ENCODE measurements around the gene COL5A1. TPM values are rescaled to one million over a fixed set of nuclear protein-coding genes. Genes with fewer than 3 reads are reported as not detected.

The COL5A1 gene
- total and polyA plus RNA-seq, 2 experiments from 2014 or later: 211 to 812 TPM

- peaks cover 41% of the 10 kb centered on the region for H3F3A ChIP-seq (ENCODE audit: insufficient read depth)
- TF ChIP-seq EZH2 (IDR thresholded peaks at IDR 0.05; ENCODE audit: insufficient read depth, poor library complexity, severe bottlenecking) (no peak), EZH2phosphoT487 (IDR thresholded peaks at IDR 0.05; ENCODE audit: insufficient read depth, low read depth) (no peak)
- no peaks in the 10 kb centered on the region for H3K9me3 ChIP-seq (ENCODE audit: low read depth)
- H2AFZ ChIP-seq: no peak overlapping the region
- no peak overlapping the region for H3K4me2 ChIP-seq (ENCODE audit: unreplicated experiment)
- H3K79me2 ChIP-seq (ENCODE audit: insufficient read depth): peaks cover 28% of the 10 kb centered on the region; the same call in 1 of the 2 replicates
- peaks cover 66% of the 10 kb centered on the region for H3K36me3 ChIP-seq (ENCODE audit: low read depth)
- no peaks in the 10 kb centered on the region for H3K27me3 ChIP-seq (replicated peaks; ENCODE audit: insufficient read depth)
- in situ Hi-C loops (cut with MboI): no loop called here
- no peaks in the 10 kb centered on the region for H3K9me2 ChIP-seq (ENCODE audit: insufficient read depth)
- H3K4me3 ChIP-seq: no peak overlapping the region
- H4K20me1 ChIP-seq (ENCODE audit: insufficient read depth): no peaks in the 10 kb centered on the region
- WGBS, 2 experiments (ENCODE audit: low coverage in 1 of 2, low lambda C conversion rate in 2 of 2, missing lambda C conversion rate in 2 of 2): 78 to 80% methylated on average over 9 of the region's 9 CpGs
- DNase-seq: no peak
- no peak overlapping the region for H3K9ac ChIP-seq
- H3K27ac ChIP-seq: no peak overlapping the region
- H3K4me1 ChIP-seq (ENCODE audit: insufficient read depth): no peaks in the 10 kb centered on the region
These were observed 149.4 kb downstream of the COL5A1 start for GRCh38 chr9:134791009-134791408.

- no peak overlapping the region for H3K4me3 ChIP-seq
- WGBS, 2 experiments (ENCODE audit: low coverage in 1 of 2, low lambda C conversion rate in 2 of 2, missing lambda C conversion rate in 2 of 2): 85 to 88% methylated on average over 13 to 21 of the region's 21 CpGs
- H3K4me2 ChIP-seq (ENCODE audit: unreplicated experiment): no peak overlapping the region
- peaks cover 26% of the 10 kb centered on the region for H3F3A ChIP-seq (ENCODE audit: insufficient read depth)
- in situ Hi-C loops (cut with MboI): no loop called here
- H3K27me3 ChIP-seq (replicated peaks; ENCODE audit: insufficient read depth): no peaks in the 10 kb centered on the region
- H4K20me1 ChIP-seq (ENCODE audit: insufficient read depth): no peaks in the 10 kb centered on the region
- H2AFZ ChIP-seq: no peak overlapping the region
- DNase-seq: no peak
- no peaks in the 10 kb centered on the region for H3K9me3 ChIP-seq (ENCODE audit: low read depth)
- no peak overlapping the region for H3K27ac ChIP-seq
- peaks cover 27% of the 10 kb centered on the region; the same call in 1 of the 2 replicates for H3K79me2 ChIP-seq (ENCODE audit: insufficient read depth)
- H3K9me2 ChIP-seq (ENCODE audit: insufficient read depth): no peaks in the 10 kb centered on the region
- TF ChIP-seq EZH2 (IDR thresholded peaks at IDR 0.05; ENCODE audit: insufficient read depth, poor library complexity, severe bottlenecking): no peak
- no peak for TF ChIP-seq EZH2phosphoT487 (IDR thresholded peaks at IDR 0.05; ENCODE audit: insufficient read depth, low read depth)
- H3K9ac ChIP-seq: no peak overlapping the region
- H3K36me3 ChIP-seq (ENCODE audit: low read depth): peaks cover 60% of the 10 kb centered on the region
- no peaks in the 10 kb centered on the region for H3K4me1 ChIP-seq (ENCODE audit: insufficient read depth)
These were observed 151.0 kb downstream of the COL5A1 start for GRCh38 chr9:134792627-134793026.

- no peaks in the 10 kb centered on the region for H3K9me2 ChIP-seq (ENCODE audit: insufficient read depth)
- H4K20me1 ChIP-seq (ENCODE audit: insufficient read depth): no peaks in the 10 kb centered on the region
- TF ChIP-seq EZH2 (IDR thresholded peaks at IDR 0.05; ENCODE audit: insufficient read depth, poor library complexity, severe bottlenecking): no peak
- TF ChIP-seq EZH2phosphoT487 (IDR thresholded peaks at IDR 0.05; ENCODE audit: insufficient read depth, low read depth): no peak
- H3K27ac ChIP-seq: no peak overlapping the region
- H3K27me3 ChIP-seq (replicated peaks; ENCODE audit: insufficient read depth): no peaks in the 10 kb centered on the region
- 85 to 88% methylated on average over 23 of the region's 23 CpGs for WGBS, 2 experiments (ENCODE audit: low coverage in 1 of 2, low lambda C conversion rate in 2 of 2, missing lambda C conversion rate in 2 of 2)
- H3F3A ChIP-seq (ENCODE audit: insufficient read depth): peaks cover 18% of the 10 kb centered on the region
- in situ Hi-C loops (cut with MboI): no loop called here
- H3K4me2 ChIP-seq (ENCODE audit: unreplicated experiment): no peak overlapping the region
- H3K4me1 ChIP-seq (ENCODE audit: insufficient read depth): no peaks in the 10 kb centered on the region
- H3K36me3 ChIP-seq (ENCODE audit: low read depth): peaks cover 56% of the 10 kb centered on the region
- H3K79me2 ChIP-seq (ENCODE audit: insufficient read depth): peaks cover 21% of the 10 kb centered on the region; the same call in 1 of the 2 replicates
- DNase-seq: no peak
- no peak overlapping the region for H3K4me3 ChIP-seq
- H3K9ac ChIP-seq: no peak overlapping the region
- no peak overlapping the region for H2AFZ ChIP-seq
- H3K9me3 ChIP-seq (ENCODE audit: low read depth): no peaks in the 10 kb centered on the region
These were observed 151.9 kb downstream of the COL5A1 start for GRCh38 chr9:134793288-134794188.

GRCh38 chr9:134794663-134795370 is 153.2 kb downstream of the COL5A1 start:
- no peaks in the 10 kb centered on the region for H3K27me3 ChIP-seq (replicated peaks; ENCODE audit: insufficient read depth)
- H3F3A ChIP-seq (ENCODE audit: insufficient read depth): peaks cover 14% of the 10 kb centered on the region
- H3K9me2 ChIP-seq (ENCODE audit: insufficient read depth): no peaks in the 10 kb centered on the region
- H3K9me3 ChIP-seq (ENCODE audit: low read depth): no peaks in the 10 kb centered on the region
- H3K36me3 ChIP-seq (ENCODE audit: low read depth): peaks cover 68% of the 10 kb centered on the region
- no peaks in the 10 kb centered on the region for H3K4me1 ChIP-seq (ENCODE audit: insufficient read depth)
- 84 to 85% methylated on average over 20 of the region's 20 CpGs for WGBS, 2 experiments (ENCODE audit: low coverage in 1 of 2, low lambda C conversion rate in 2 of 2, missing lambda C conversion rate in 2 of 2)
- no peak overlapping the region for H3K4me2 ChIP-seq (ENCODE audit: unreplicated experiment)
- DNase-seq: no peak
- no peak overlapping the region for H3K27ac ChIP-seq
- peaks cover 25% of the 10 kb centered on the region; the same call in 1 of the 2 replicates for H3K79me2 ChIP-seq (ENCODE audit: insufficient read depth)
- H3K9ac ChIP-seq: no peak overlapping the region
- in situ Hi-C loops (cut with MboI): no loop called here
- no peaks in the 10 kb centered on the region for H4K20me1 ChIP-seq (ENCODE audit: insufficient read depth)
- H3K4me3 ChIP-seq: no peak overlapping the region
- no peak overlapping the region for H2AFZ ChIP-seq
- TF ChIP-seq EZH2phosphoT487 (IDR thresholded peaks at IDR 0.05; ENCODE audit: insufficient read depth, low read depth) (no peak), EZH2 (IDR thresholded peaks at IDR 0.05; ENCODE audit: insufficient read depth, poor library complexity, severe bottlenecking) (no peak)
